OCI-LY7 (cell line): ENCODE measurements around the gene RUFY3. TPM values are rescaled to one million over a fixed set of nuclear protein-coding genes. Genes with fewer than 3 reads are reported as not detected.

Experiments
- BruUV-seq: library from RNA; stranded (reverse); fragments of 400-500 nt; replicated peaks from 2 replicates; lab custom pipeline; 2021; lab: Mats Ljungman, UMichigan
- CTCF ChIA-PET: fragments of 300-600 bp; sonication (Branson Sonifier 250); formaldehyde crosslinking; loops from one replicate; lab custom pipeline; 2022; ENCODE audit warnings: antibody characterized with exemption; ENCODE audit not compliant: unreplicated experiment; lab: Charles Lee
- POLR2A ChIA-PET: fragments of 300-600 bp; sonication (Branson Sonifier 250); formaldehyde crosslinking; loops from one replicate; lab custom pipeline; 2022; ENCODE audit warnings: antibody characterized with exemption; lab: Charles Lee
- DNase-seq: peaks from one replicate; pipeline ENCODE4 v3.0.0-alpha.2; 2015; ENCODE audit warnings: low spot score
- H2AFZ ChIP-seq: fragments of 200-600 bp; sonication (generic), shearing (Covaris generic); 2 replicates; pipeline ENCODE4 v1.6.1; 2014; ENCODE audit warnings: mild to moderate bottlenecking, antibody characterized with exemption, low read length, moderate library complexity
- H3K27ac ChIP-seq: fragments of 200-600 bp; sonication (generic); 2 replicates; pipeline ENCODE4 v1.5.1; 2014; ENCODE audit warnings: mixed run types, low read depth, mild to moderate bottlenecking, moderate library complexity, low read length, inconsistent platforms; ENCODE audit not compliant: poor library complexity, severe bottlenecking
- H3K36me3 ChIP-seq: fragments of 200-600 bp; sonication (generic); 2 replicates; pipeline ENCODE4 v1.6.1; 2014; ENCODE audit warnings: mild to moderate bottlenecking, antibody characterized with exemption, low read length, moderate library complexity, mixed read lengths; ENCODE audit not compliant: insufficient read depth
- H3K4me1 ChIP-seq: fragments of 200-600 bp; sonication (generic); 2 replicates; pipeline ENCODE4 v1.5.1; 2014; ENCODE audit warnings: mild to moderate bottlenecking, low read length; ENCODE audit not compliant: insufficient read depth, poor library complexity, severe bottlenecking
- H3K4me2 ChIP-seq: fragments of 200-600 bp; sonication (generic); 2 replicates; pipeline ENCODE4 v1.6.1; 2014; ENCODE audit warnings: mild to moderate bottlenecking, low read length
- H3K4me3 ChIP-seq: fragments of 200-600 bp; sonication (generic); 2 replicates; pipeline ENCODE4 v1.5.1; 2014; ENCODE audit warnings: mild to moderate bottlenecking, low read depth, low read length; ENCODE audit not compliant: poor library complexity, severe bottlenecking
- H3K79me2 ChIP-seq: fragments of 200-600 bp; sonication (generic); 2 replicates; pipeline ENCODE4 v1.6.1; 2016; ENCODE audit warnings: low read depth, mild to moderate bottlenecking, low read length, moderate library complexity, mixed read lengths; ENCODE audit not compliant: insufficient read depth
- H3K9me2 ChIP-seq: fragments of 200-600 bp; sonication (generic); 2 replicates; pipeline ENCODE4 v1.6.1; 2016; ENCODE audit warnings: mild to moderate bottlenecking, low read length, mixed read lengths; ENCODE audit not compliant: insufficient read depth
- H3K9me3 ChIP-seq: fragments of 200-600 bp; sonication (generic); 2 replicates; pipeline ENCODE4 v1.6.1; 2014; ENCODE audit warnings: mild to moderate bottlenecking, mixed run types, low read length, mixed read lengths
- H4K20me1 ChIP-seq: fragments of 200-600 bp; sonication (generic); 2 replicates; pipeline ENCODE4 v1.6.1; 2014; ENCODE audit warnings: mild to moderate bottlenecking, antibody characterized with exemption, low read length, moderate library complexity, mixed read lengths; ENCODE audit not compliant: insufficient read depth
- EZH2phosphoT487 ChIP-seq: fragments of 200-600 bp; sonication (generic); IDR thresholded peaks from 2 replicates; pipeline ENCODE4 v1.6.1; 2018; ENCODE audit warnings: low read depth, borderline replicate concordance, mild to moderate bottlenecking, mixed run types, antibody characterized with exemption, low read length, moderate library complexity, mixed read lengths
- intact Hi-C: fragments of 100-400 bp; cut with micrococcal nuclease; formaldehyde crosslinking; loops from one replicate; pipeline ENCODE4 v1.10.0; 2022; ENCODE audit not compliant: unreplicated experiment
- total RNA-seq, 2 experiments: library from RNA; depleted of rRNA in 1 of 2; stranded (reverse); fragments of >200 nt in 1 of 2; shearing (Covaris generic) in 1 of 2; gene quantifications; 2 replicates each; pipeline ENCODE4 v1.2.3, GENCODE V29; 2014 to 2022
- TF ChIP-seq, protein P1 (sequence below): fragments of 200-600 bp; sonication (generic); conservative IDR thresholded peaks from 2 replicates; pipeline ENCODE4 v1.5.1; 2014; ENCODE audit warnings: mild to moderate bottlenecking, antibody characterized with exemption, low read length, moderate library complexity, mixed read lengths

The RUFY3 gene
- total RNA-seq, 2 experiments from 2014 or later, result 36.4 to 52.2 TPM

DNA sequence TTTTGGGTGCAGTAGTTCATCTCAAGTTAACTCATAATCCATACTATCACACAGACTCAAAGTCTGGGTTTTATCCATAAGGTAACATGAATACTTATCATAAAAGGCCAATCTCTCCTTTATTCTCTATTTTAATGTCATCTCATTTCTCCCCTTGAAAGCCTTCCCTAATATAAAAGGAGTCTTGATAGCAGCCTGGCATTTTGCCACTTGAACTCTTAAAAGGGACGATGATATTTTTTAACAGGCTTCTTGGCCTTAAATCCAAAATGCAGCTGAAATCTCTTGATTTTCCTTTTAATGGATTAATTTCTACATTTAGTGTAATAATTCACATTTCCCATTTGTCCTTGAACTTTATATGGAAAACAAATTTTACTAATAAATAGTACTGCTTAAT lies 47.0 kb upstream of the RUFY3 start:
- Histone ChIP-seq H3K4me3 (peak overlapping the region; percentile 58), H3K79me2 (peaks cover 24% of the 10 kb centered on the region; the same call in 1 of the 2 replicates), H3K9me3 (no peaks in the 10 kb centered on the region), H4K20me1 (no peaks in the 10 kb centered on the region), H3K27ac (peak overlapping the region; percentile 97), H3K4me2 (peak overlapping the region; percentile 76), H3K4me1 (peaks cover 96% of the 10 kb centered on the region), H3K9me2 (no peaks in the 10 kb centered on the region), H3K36me3 (no peaks in the 10 kb centered on the region), H2AFZ (peak overlapping the region; percentile 79)
- TF ChIP-seq, protein P1, sequence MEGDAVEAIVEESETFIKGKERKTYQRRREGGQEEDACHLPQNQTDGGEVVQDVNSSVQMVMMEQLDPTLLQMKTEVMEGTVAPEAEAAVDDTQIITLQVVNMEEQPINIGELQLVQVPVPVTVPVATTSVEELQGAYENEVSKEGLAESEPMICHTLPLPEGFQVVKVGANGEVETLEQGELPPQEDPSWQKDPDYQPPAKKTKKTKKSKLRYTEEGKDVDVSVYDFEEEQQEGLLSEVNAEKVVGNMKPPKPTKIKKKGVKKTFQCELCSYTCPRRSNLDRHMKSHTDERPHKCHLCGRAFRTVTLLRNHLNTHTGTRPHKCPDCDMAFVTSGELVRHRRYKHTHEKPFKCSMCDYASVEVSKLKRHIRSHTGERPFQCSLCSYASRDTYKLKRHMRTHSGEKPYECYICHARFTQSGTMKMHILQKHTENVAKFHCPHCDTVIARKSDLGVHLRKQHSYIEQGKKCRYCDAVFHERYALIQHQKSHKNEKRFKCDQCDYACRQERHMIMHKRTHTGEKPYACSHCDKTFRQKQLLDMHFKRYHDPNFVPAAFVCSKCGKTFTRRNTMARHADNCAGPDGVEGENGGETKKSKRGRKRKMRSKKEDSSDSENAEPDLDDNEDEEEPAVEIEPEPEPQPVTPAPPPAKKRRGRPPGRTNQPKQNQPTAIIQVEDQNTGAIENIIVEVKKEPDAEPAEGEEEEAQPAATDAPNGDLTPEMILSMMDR, result no peak
- TF ChIP-seq EZH2phosphoT487, result no peak
- no TSS peak for BruUV-seq
- CTCF ChIA-PET, result no interaction called here
- no peak for DNase-seq
- POLR2A ChIA-PET, result interaction anchor here (1.4 to 13.7 kb wide), 4 partner anchors 9 to 320 kb away, joined by 4 to 837 read pairs (median 10); partner anchors contain the start of gene JCHAIN
- intact Hi-C loops, result no loop called here

- H3K36me3 ChIP-seq, result no peaks in the 10 kb centered on the region
- H3K9me3 ChIP-seq, result no peaks in the 10 kb centered on the region
- no peaks in the 10 kb centered on the region for H3K9me2 ChIP-seq
- CTCF ChIA-PET, result interaction anchor here (0.5 to 2.0 kb wide), 4 partner anchors 10 to 319 kb away, joined by 3 to 13 read pairs (median 6); partner anchors contain the start of gene JCHAIN
- H3K79me2 ChIP-seq, result peaks cover 25% of the 10 kb centered on the region; the same call in 1 of the 2 replicates
- H3K27ac ChIP-seq, result peak overlapping the region; percentile 97
- DNase-seq, result peak; percentile 56
- POLR2A ChIA-PET, result interaction anchor here (0.6 to 13.7 kb wide), 10 partner anchors 9 to 320 kb away, joined by 3 to 837 read pairs (median 6); partner anchors contain the start of genes DCK, JCHAIN and UTP3
- no peaks in the 10 kb centered on the region for H4K20me1 ChIP-seq
- no peak for TF ChIP-seq EZH2phosphoT487
- TF ChIP-seq, protein P1, result no peak
- no TSS peak for BruUV-seq
- peak overlapping the region; percentile 58 for H3K4me3 ChIP-seq
- H2AFZ ChIP-seq, result no peak overlapping the region; the same call in 1 of the 2 replicates
- intact Hi-C loops, result no loop called here
- peaks cover 96% of the 10 kb centered on the region for H3K4me1 ChIP-seq
- H3K4me2 ChIP-seq, result peak overlapping the region; percentile 76
These were observed 45.1 kb upstream of the RUFY3 start for GRCh38 chr4:70676554-70677090.
